Spinal cord (tissue), 10 donors: ENCODE data around the gene NRIP3. TPM values are rescaled to one million over a fixed set of nuclear protein-coding genes. Genes with fewer than 3 reads are reported as not detected.

Source experiments
- DNase-seq, 6 donors: peaks; one replicate each; pipeline versions ENCODE4 v3.0.0 to v3.0.0-alpha.2; 2013 to 2015; ENCODE audit warnings: low spot score in 6 of 6, low read depth in 4 of 6
- H3K27ac ChIP-seq: one replicate; pipeline ENCODE4 v1.5.1; 2013; ENCODE audit warnings: low read depth, low read length, control low read depth
- H3K27me3 ChIP-seq: one replicate; pipeline ENCODE4 v1.6.1; 2013; ENCODE audit warnings: low read length; ENCODE audit not compliant: control insufficient read depth, insufficient read depth
- H3K36me3 ChIP-seq: one replicate; pipeline ENCODE4 v1.6.1; 2013; ENCODE audit warnings: low read length; ENCODE audit not compliant: control insufficient read depth, insufficient read depth
- H3K4me1 ChIP-seq: one replicate; pipeline ENCODE4 v1.6.1; 2013; ENCODE audit warnings: low read length; ENCODE audit not compliant: control insufficient read depth, insufficient read depth
- H3K4me3 ChIP-seq: one replicate; pipeline ENCODE4 v1.5.1; 2013; ENCODE audit warnings: low read depth, low read length, control low read depth
- H3K9me3 ChIP-seq: one replicate; pipeline ENCODE4 v1.6.1; 2013; ENCODE audit warnings: low read length; ENCODE audit not compliant: control insufficient read depth, insufficient read depth
- WGBS: methylation state at CpG from one replicate; pipeline ENCODE4 v1.1.5; 2013; ENCODE audit warnings: missing lambda C conversion rate; ENCODE audit not compliant: insufficient coverage; 5-methylcytosine and 5-hydroxymethylcytosine counted together
- polyA plus RNA-seq, 2 donors: library from polyadenylated mRNA; unstranded; fragments of 120-200 nt; gene quantifications; one replicate each; pipeline ENCODE4 v1.2.1, GENCODE V29; 2013; ENCODE audit not compliant: insufficient read length in 2 of 2
- total RNA-seq, 2 donors: library from RNA; depleted of rRNA in 1 of 2; stranded (reverse); fragments of 120-200 nt in 1 of 2; fragments of >200 nt in 1 of 2; gene quantifications; one replicate each; pipeline versions ENCODE4 v1.2.3 to v1.2.4, GENCODE V29; 2013 to 2014
- donor health status: healthy.

The NRIP3 gene
- total and polyA plus RNA-seq, 4 donors, result 9.9 to 57.1 (median 29.4) TPM

- Histone ChIP-seq H3K4me3 (no peak overlapping the region), H3K27me3 (peaks cover 24% of the 10 kb centered on the region), H3K9me3 (no peaks in the 10 kb centered on the region), H3K4me1 (peaks cover 16% of the 10 kb centered on the region), H3K27ac (no peak overlapping the region), H3K36me3 (no peaks in the 10 kb centered on the region)
- 74% methylated on average over 4 of the region's 4 CpGs for WGBS
- DNase-seq, result no peak
These were observed 1.3 kb upstream of the NRIP3 start for GRCh38 chr11:9005087-9005486.

GRCh38 chr11:9004183-9004926 is 554 bp upstream of the NRIP3 start:
- Histone ChIP-seq H3K9me3 (no peaks in the 10 kb centered on the region), H3K27me3 (peaks cover 24% of the 10 kb centered on the region), H3K4me1 (peaks cover 16% of the 10 kb centered on the region), H3K4me3 (peak overlapping the region; percentile 44), H3K27ac (no peak overlapping the region), H3K36me3 (no peaks in the 10 kb centered on the region)
- 3% methylated on average over 69 of the region's 69 CpGs for WGBS
- DNase-seq, result peak in 1 of 6 donors; percentile 33

- Histone ChIP-seq H3K27ac (no peak overlapping the region), H3K4me3 (peak overlapping the region; percentile 44), H3K36me3 (no peaks in the 10 kb centered on the region), H3K9me3 (no peaks in the 10 kb centered on the region), H3K4me1 (peaks cover 16% of the 10 kb centered on the region), H3K27me3 (peaks cover 24% of the 10 kb centered on the region)
- WGBS, result 1% methylated on average over 4 of the region's 8 CpGs
- peak in 1 of 6 donors; percentile 9 for DNase-seq
These were observed 755 bp downstream of the NRIP3 start for GRCh38 chr11:9002920-9003572.

- Histone ChIP-seq H3K27me3 (peaks cover 24% of the 10 kb centered on the region), H3K4me1 (peaks cover 16% of the 10 kb centered on the region), H3K36me3 (no peaks in the 10 kb centered on the region), H3K9me3 (no peaks in the 10 kb centered on the region), H3K27ac (no peak overlapping the region), H3K4me3 (no peak overlapping the region)
- WGBS, result 93% methylated on average over 5 of the region's 6 CpGs
- DNase-seq, result no peak
These were observed 2.1 kb downstream of the NRIP3 start for GRCh38 chr11:9001736-9002135.

GRCh38 chr11:8998017-8998416 is 5.8 kb downstream of the NRIP3 start:
- H3K27ac ChIP-seq, result no peak overlapping the region
- 57% methylated on average over 1 of the region's 2 CpGs for WGBS
- no peaks in the 10 kb centered on the region for H3K36me3 ChIP-seq
- DNase-seq, result no peak
- H3K4me1 ChIP-seq, result peaks cover 3% of the 10 kb centered on the region
- H3K9me3 ChIP-seq, result no peaks in the 10 kb centered on the region
- H3K4me3 ChIP-seq, result no peak overlapping the region
- H3K27me3 ChIP-seq, result peaks cover 14% of the 10 kb centered on the region

- 94% methylated on average over 2 of the region's 3 CpGs for WGBS
These were observed 6.3 kb downstream of the NRIP3 start for GRCh38 chr11:8997451-8997850.

GRCh38 chr11:8989453-8989852 is 14.3 kb downstream of the NRIP3 start:
- no peak overlapping the region for H3K4me3 ChIP-seq
- DNase-seq, result no peak
- no peaks in the 10 kb centered on the region for H3K4me1 ChIP-seq
- WGBS, result no CpG with 5 or more reads among the region's 1 CpG
- no peaks in the 10 kb centered on the region for H3K27me3 ChIP-seq
- no peaks in the 10 kb centered on the region for H3K36me3 ChIP-seq
- no peak overlapping the region for H3K27ac ChIP-seq
- H3K9me3 ChIP-seq, result no peaks in the 10 kb centered on the region

More at GRCh38 chr11:8997451-8997850, 6.3 kb downstream of the NRIP3 start:
- no peak for DNase-seq
- no peaks in the 10 kb centered on the region for H3K9me3 ChIP-seq
- no peak overlapping the region for H3K4me3 ChIP-seq
- H3K36me3 ChIP-seq, result no peaks in the 10 kb centered on the region
- peaks cover 10% of the 10 kb centered on the region for H3K27me3 ChIP-seq
- no peak overlapping the region for H3K27ac ChIP-seq
- H3K4me1 ChIP-seq, result no peaks in the 10 kb centered on the region

GRCh38 chr11:8988329-8989234 is 15.2 kb downstream of the NRIP3 start:
- Histone ChIP-seq H3K4me3 (no peak overlapping the region), H3K9me3 (no peaks in the 10 kb centered on the region), H3K27me3 (no peaks in the 10 kb centered on the region), H3K27ac (no peak overlapping the region), H3K4me1 (no peaks in the 10 kb centered on the region), H3K36me3 (no peaks in the 10 kb centered on the region)
- DNase-seq, result no peak
- WGBS, result no CpG with 5 or more reads among the region's 3 CpGs

- no peak overlapping the region for H3K4me3 ChIP-seq
- no CpG with 5 or more reads among the region's 2 CpGs for WGBS
- H3K36me3 ChIP-seq, result no peaks in the 10 kb centered on the region
- no peaks in the 10 kb centered on the region for H3K9me3 ChIP-seq
- H3K4me1 ChIP-seq, result no peaks in the 10 kb centered on the region
- H3K27me3 ChIP-seq, result no peaks in the 10 kb centered on the region
- DNase-seq, result no peak
- H3K27ac ChIP-seq, result no peak overlapping the region
These were observed 16.4 kb downstream of the NRIP3 start for GRCh38 chr11:8987446-8987845.
